Kasumi-1 (cell line): Measurements from ENCODE around the gene FBXL14.

Source experiments
- DNase-seq, 2 experiments: peaks; one replicate each; lab custom pipeline; 2025; lab: John Stamatoyannopoulos, UW

The FBXL14 gene

DNA sequence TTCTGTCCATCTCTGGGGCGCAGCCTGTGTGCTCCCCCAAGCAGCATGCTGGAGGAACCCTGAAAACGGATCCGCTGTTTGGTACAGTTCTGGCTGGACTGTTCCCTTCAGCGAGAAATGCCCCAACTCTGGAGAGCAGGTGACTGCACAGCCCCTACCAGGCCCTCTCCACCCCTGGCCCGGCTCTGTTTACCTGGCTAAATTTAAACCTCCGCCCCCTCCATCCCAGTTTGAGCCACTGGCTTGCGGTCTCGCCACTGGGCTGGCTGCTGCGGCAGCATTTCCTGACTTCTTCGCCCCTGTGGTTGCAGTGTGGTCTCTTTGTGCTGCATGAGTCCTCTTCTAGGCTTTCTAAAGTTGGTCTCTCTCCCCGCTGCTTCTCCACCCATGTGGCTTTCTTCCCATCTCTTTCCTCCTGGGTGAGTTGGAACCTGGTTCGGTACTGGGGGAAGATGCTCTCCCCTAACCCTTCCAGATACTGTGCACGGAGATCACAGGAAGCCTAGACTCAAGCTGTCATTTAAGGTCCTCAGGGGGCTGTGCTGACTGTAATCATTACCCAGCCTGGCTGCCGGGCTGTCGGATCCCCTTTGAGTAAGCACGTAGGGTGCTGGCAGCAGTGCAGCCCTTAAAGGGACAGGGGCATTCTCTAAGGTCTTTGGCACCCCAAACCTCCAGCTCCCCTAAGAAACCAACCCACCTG, 60.6 kb downstream of the FBXL14 start:
- peak; percentile 26 to 30 for DNase-seq

DNA sequence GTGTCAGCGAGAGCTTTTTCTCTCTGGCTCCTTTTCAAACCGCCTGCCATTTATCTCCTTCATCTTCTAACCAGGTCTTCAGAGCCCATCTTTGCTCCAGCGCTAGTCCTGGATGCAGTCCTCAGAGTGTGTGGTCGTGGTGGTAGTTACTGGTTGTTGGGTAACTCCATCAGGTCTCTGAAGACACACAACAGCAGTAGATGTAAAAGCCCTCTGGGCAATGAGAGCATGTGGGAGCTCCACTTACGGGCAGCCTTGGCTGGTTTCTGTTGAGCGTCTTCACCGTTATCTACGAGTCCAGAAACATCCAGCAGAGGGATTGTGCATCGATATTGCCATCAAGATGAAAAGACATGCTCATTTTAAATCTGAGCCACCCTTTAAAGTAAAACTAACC, 61.2 kb downstream of the FBXL14 start:
- DNase-seq, result peak; percentile 14 to 24

DNA sequence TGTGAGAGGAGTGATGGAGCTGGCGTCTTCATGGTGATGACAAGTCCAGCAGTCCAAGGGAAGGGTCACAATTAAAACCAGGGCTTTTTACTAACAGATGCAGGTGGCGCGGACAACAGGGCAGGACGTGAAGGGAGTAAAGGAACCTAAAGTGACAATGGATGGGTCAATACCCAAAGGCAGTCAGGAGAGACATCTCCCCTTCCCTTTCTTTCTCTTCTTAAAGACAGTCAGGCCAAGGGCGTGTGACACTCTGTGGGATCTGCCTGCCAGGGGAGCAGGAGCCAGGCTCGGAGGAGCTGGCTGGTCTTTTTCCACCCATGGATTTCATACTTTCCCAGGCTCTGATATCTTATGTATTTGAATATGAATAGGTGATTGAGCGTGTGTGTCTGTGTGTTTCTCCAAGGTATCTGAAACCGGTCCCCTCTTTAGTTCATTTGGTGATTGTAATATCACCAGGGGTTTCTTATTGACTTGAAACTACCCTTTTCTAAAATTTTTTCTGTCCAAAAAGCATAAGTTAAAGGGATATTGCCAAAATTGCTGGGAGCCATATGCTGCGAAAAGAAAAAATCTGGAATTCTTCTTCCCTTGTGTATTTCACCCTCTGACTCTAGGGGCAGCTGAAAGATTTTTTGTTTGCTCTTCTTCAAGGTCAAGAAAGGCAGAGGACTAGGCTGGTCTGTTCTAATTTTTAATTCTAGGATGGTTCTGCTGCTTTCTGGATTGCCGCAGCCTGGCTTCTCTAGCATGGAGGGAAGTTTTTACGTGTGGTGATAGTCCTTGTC, 61.8 kb downstream of the FBXL14 start:
- DNase-seq, result no peak

DNA sequence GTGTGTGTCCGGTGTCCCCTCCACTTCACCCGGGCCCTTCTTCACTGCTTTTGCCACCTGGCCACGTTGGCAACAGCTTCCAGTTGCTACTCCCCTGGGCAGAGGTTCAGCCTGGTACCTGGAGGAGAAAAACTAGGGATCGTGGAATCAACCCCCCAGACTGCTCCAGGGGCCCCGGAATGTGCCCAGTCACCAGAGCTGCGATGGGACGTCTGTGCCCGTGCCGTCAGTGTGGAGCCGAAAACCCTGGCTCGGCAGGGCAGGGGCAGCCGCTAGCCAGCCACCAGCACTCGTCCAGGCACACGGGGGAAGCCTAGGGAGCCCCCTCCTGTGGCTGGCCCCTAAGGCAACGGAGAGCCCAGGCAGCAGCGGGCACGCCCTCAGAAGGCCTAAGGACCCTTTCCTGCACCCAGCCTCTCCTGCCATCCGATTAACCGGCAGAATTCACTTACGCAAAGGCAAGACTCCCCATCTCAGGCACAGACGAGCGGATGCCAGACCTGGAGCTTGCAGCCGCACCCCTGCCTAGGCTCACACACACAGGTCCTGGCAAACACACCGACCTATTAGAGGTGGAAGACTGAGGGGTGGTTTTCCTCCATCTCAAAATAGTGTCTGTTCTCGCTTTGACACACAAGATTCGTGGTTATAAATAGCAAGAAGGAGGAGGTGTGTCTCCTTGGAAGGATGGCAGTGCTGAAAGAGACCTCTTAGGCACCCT, 62.6 kb downstream of the FBXL14 start:
- no peak for DNase-seq

DNA sequence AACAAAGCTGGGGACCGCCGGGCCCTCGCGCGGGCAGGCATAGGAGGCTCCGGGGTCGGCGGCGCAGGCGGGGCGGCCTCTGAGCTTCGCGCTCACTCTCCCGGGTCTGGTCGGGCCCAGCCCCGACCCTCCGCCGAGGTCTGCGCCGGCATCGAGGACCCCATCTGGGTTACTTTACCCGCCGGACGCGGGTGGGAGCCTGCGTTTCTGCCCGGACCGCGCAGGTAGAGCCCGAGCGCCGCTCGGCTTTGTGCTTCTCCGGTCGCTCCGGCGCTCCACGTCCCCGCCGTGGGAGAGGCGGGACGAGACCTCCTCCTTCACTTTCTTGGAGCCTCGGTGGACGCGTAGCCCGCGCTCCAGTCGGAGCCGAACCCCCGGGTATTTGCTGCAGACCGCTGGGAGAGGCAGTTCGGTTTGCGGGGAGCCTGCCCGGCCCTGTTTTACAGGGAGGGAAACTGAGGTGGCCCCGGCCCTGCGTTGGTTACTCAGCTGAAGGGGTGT, 63.2 kb downstream of the FBXL14 start:
- no peak for DNase-seq

DNA sequence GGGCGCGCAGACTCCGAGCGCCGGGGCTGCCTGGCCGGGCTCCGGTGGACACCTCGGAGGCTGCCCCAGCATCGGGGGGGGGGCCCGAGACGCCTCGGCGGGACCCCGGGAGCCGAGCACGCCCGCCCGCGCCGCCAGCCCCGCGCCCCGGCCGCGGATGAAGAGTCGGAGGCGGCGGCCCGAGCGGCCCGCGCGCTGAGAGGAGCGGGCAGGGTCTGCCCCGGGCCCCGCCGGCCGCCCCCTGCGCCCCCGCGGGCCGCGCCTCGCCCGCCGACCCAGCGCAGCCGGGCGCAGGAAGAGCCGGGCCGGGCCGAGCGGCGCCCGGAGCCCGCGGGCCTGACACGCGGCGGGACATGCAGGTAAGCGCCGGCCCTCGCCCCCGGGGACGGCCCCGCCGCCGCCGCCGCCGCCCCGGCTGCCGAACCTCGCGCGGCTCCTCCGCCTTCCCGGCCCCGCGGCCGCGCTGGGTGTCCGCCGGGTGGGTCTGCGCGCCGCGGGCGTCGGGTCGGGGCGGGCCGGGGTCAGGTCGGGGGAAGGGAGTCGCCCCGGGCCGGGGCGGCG, 63.7 kb downstream of the FBXL14 start:
- no peak for DNase-seq

DNA sequence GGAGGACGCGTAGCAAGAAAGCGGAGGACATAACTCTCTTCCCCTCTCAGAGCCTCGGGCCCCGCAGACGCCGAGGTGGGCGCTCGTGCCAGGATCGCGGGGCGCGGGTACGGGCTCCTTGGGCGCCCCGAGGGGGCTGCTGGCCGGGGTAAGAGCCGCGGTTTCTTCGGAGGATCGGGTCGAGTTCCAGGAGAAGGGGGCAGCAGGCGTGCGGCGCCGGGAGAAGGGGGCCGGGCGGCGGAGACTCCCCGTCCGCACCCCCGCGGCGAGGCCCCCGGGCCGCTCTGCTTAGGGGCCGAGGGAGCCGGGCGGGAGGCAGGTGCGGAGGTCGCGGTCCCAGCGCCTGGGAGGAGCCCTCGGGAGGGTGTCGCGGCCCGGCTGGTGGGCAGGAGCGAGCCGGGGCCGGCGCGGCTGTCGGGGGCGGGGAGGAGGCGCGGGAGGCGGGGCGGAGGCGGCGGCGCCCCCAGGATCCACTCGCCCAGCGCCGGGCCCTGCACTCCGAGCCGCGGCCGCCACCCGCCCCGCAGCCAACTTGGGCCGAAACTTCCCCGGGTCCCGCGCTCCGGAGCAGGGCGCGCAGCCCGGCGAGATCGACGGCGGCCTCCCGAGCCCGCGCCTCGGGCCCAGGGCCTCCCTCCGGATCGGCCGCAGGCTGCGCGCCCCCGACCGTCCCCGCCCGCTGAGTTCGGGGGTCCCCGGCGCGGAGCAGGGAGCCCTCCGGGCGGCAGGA, 64.4 kb downstream of the FBXL14 start:
- no peak for DNase-seq

DNA sequence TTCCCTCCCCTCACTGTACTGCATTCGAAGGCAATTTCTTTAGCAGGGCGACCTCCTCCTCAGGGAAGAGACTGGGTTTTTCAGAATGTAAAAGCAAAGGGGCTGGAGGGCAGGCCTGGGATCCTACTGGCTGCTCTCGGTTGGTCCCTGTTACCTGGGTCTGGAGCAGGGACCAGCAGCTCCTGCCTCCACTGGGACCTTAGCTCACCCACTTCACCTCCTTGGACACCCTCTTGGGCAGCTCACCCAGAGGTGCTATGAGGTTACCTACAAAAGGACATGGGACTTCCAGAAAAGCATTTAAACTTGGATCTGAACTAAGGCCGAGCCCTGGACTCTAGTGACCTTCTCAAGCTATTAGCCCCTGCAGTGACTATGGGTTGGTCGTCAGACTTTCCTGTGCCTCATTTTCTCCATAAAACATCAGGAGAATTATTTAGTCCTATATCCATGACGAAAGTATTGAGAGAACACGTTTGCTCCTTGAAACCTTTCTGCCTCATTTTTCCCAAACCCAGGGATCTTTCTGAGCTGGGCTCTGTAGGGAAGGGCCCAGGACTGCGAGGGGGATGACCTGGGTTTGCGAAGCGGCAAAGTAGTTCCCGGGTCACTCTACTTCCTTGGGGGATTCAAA, 65.0 kb downstream of the FBXL14 start:
- no peak for DNase-seq

DNA sequence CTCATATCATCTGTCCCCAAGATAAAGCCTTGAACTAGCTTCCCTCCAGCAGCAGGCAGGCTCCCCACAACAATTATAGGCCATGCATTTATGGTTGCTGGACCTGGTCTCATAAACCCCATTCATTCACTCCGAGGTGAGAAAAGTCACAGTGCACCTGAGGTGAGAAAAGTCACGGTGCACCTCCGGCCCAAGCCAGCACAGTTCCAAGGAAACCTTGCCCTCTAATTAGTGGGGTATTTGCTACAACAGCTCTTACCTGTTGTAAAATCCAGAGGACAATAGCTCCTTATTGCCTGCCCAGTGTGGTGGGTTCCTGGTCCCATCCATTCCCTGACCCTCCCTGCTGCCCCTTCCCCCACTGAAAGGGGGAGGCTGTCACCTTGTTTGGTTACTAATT, 65.6 kb downstream of the FBXL14 start:
- DNase-seq, result no peak

DNA sequence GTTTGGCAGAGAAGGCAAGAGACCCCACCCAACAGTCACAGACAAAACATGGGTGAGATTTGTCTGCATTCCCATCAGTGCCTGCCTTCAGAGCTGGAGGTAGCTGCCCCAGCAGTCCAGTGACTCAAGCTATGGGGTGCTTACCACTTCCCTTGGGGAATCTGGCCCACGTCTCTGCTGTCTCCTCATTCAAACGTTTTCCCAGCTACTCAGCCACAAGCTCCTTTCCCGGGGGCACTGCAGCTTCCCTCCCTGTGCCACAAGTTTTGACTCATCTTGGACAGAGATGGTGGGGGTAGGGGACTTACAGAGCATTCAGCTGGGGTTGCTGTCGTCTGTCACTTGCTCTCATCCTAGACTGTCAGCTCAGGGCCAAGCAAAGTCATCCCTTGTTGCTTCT, 66.6 kb downstream of the FBXL14 start:
- DNase-seq, result peak; percentile 9 to 31

DNA sequence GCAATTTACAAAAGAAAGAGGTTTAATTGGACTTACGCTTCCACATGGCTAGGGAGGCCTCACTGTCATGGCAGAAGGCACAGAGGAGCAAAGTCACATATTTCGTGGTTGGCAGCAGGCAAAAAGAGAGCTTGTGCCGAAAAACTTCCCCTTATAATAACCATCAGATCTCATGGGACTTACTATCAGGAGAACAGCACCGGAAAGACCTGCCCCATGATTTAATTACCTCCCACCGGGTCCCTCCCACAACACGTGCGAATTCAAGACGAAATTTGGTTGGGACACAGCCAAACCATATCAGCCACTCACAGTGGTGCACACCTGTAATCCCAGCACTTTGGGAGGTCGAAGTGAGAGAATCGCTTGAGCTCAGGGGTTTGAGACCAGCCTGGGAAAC, 68.5 kb downstream of the FBXL14 start:
- DNase-seq, result no peak

DNA sequence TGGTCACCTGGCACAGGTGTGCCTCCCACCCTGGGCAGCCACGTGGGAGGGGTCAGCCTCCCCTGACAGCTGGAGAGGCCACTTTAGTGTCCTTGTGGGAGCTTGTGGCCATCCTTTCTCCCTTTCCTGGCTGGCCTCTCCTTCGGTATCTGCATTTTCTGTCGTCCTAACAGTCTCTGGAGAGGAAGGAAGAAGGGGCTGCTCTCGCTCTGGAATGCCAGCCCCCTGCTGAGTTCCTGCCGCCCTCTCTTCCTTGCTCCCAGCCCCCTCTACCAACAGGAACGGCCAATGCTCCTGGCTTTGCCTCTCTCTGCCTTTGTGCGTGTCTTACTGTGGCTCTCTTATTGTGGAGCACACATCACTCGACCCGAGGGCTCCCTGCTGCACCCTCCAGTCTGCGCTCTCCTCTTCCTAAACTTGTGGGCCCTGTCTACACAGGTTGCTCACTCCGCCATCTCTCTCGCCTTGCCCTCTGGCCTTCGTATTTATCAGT, 70.8 kb downstream of the FBXL14 start:
- DNase-seq, result no peak

DNA sequence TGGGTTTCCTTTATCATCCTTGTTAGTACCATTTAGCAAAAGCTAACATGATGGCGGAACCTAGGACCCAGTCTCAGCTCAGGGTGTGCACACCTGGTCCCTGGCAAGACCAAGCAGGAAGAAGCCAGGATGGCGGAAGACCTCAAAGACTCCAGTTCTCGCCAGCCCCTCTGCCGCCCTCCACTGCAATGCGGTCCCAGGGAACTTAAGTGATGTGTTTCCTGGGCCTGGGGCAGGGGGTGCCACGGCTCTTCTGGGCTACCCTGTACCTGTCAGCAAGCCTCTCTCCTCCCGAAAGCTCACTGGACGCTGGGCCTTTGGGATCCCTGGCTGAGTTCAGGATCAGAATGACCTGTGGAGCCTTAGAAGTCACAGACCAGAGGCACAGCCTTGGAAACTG, 71.3 kb downstream of the FBXL14 start:
- no peak for DNase-seq

DNA sequence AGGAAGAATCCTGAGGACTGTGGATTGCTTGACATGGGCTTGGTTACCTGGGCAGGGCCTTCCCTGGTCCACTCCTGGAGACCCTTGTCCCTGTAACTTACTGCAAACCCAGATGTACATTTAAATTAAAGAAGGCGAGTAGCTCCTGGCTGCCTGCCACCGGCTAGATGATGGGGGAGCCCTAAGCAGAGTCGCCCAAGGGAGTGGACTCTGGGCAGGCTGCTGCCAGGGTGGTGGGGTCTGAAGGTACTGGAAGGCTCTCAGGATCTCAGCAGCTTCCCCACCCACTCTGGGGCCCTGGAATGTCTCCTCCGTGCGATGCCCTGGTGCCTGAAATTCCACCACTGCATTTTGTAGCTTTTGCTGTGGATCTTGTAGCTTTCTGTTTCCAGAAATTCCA, 74.7 kb downstream of the FBXL14 start:
- no peak for DNase-seq

DNA sequence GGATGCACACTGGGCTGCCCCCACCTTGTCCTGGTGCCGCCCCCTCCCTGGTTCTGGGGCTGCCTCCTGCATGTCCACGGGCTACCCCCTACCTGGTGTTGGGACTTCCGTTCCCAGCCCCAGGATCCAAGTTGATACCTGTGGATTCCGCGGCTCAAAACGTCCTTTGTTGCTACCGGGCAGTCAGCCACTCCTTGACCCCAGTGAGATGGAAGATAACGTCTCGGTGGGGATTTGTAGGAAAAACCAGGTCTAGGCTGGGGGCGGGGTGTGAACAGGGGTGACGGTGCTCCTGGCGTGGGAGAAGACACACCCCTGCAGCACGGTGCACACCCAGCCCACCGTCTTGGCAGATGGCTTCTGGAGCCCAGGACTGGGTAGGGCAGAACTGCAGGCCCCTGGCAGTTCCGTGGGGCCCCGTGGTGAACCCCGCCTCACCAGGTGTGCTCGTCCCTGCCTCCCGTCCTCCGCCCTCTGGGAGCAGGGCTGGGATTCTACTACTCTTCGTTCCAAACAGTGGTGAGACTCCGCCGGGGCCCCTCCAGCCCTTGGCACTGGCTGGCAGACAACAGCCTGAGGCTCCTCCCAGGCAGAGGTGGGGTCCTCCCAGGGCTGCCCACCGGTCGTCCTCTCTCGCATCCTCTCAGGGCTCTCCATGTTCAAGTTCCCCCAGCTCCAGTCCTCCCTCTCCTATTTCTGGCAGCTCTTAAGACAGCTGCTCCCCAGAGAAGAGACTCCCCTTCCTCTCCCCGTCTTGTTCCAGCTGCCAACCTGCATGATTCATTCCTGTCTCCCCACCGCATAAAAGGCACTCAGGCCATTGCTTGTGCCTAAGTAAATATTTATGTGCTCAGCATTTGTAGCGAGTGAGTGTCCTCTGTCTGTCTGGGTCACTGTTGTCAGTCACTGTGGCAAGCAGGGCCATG, 75.5 kb downstream of the FBXL14 start:
- no peak for DNase-seq

DNA sequence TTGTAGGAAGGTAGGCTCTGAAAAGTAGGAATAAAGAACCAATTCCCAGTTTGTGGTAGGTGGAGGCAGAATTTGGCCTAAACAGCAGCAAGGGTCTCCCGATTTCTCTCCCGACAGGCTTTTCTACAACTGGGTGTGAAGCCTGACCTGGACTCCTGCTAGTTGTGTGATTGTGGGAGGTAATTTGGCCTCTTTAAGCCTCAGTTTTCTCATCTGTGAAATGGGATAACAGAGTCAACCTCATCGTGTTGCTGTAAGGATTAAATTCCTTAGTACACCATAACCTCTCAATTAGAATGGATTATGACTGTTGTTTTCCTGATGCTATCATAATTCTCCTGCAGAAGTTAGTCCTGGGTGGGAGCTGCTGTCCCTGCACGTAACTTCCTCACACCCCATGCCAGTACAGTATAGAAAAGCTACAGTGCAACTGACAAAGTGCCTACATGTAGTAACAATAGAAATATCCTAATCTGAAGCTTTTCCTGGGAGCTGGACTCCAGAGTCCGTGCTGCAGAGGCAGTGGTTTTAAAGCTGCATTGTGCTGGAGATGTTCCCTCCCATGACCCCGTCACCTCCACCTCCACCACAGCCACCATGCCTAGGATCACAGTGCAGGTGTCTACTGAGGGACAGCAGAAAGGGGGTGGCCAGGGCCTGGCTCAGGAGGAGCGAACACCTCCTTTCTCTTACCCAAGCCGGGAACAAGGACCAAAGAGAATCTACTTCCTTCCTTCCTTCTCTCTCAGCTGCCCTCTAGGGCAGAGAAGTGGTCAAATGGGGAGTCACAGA, 76.5 kb downstream of the FBXL14 start:
- DNase-seq, result no peak

DNA sequence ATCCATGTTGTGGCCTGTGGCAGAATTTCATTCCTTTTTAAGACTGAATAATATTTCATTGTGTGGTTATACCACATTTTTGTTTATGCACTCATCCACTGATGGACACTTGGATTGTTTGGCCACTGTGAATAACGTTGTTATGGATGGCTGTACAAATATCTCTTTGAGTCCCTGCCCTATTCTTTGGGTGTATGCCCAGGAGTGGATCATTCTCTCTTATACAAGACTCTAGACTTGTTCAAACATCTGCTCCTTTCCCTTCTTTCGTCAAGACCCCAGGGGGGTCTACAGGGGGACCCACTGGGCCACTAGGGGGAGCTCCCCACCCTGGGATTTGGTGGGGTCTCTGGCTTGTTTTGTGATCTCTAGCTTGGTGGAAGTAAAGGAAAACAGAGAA, 77.4 kb downstream of the FBXL14 start:
- DNase-seq, result no peak
